Glutamatergic neuron (in vitro differentiated cells): Measurements from ENCODE around the gene EHBP1L1. TPM values are rescaled to one million over a fixed set of nuclear protein-coding genes. Genes with fewer than 3 reads are reported as not detected.

ENCODE experiments used
- DNase-seq: peaks from one replicate; pipeline ENCODE4 v3.0.0; 2022
- H3K27ac Mint-ChIP-seq: one replicate; pipeline ENCODE4 v1.8.0; 2020; ENCODE audit warnings: mild to moderate bottlenecking, mixed read lengths, inconsistent platforms; ENCODE audit not compliant: unreplicated experiment
- H3K27me3 Mint-ChIP-seq: one replicate; pipeline ENCODE4 v1.8.0; 2020; ENCODE audit warnings: mild to moderate bottlenecking, moderate library complexity, mixed read lengths, inconsistent platforms; ENCODE audit not compliant: unreplicated experiment
- H3K36me3 Mint-ChIP-seq: one replicate; pipeline ENCODE4 v1.8.0; 2020; ENCODE audit warnings: mild to moderate bottlenecking, mixed read lengths, inconsistent platforms; ENCODE audit not compliant: unreplicated experiment
- H3K4me1 Mint-ChIP-seq: one replicate; pipeline ENCODE4 v1.8.0; 2020; ENCODE audit warnings: mild to moderate bottlenecking, low read depth, mixed read lengths, inconsistent platforms; ENCODE audit not compliant: unreplicated experiment
- H3K4me3 Mint-ChIP-seq: one replicate; pipeline ENCODE4 v1.8.0; 2020; ENCODE audit warnings: mild to moderate bottlenecking, mixed read lengths, inconsistent platforms; ENCODE audit not compliant: unreplicated experiment
- H3K9me3 Mint-ChIP-seq: one replicate; pipeline ENCODE4 v1.8.0; 2020; ENCODE audit warnings: mild to moderate bottlenecking, moderate library complexity, mixed read lengths, inconsistent platforms; ENCODE audit not compliant: unreplicated experiment
- total RNA-seq: library from RNA; stranded (reverse); fragmentation: NEBNext Ultra II Directional; extraction: Animal tissue kit (Norgen Biotek cat#: 25700); gene quantifications from one replicate; pipeline ENCODE4 v1.2.1, GENCODE V29; 2021; ENCODE audit not compliant: unreplicated experiment
- TF ChIP-seq, protein P1 (sequence below): fragments of 200-600 bp; sonication (generic); IDR thresholded peaks from one replicate; pipeline ENCODE4 v1.5.0; 2021; ENCODE audit not compliant: partially characterized antibody, unreplicated experiment

The EHBP1L1 gene
- total RNA-seq, 1 donor from 2014 or later, result 14.2 TPM

GRCh38 chr11:65599216-65599954 lies 23.5 kb downstream of the EHBP1L1 start:
- H3K4me1 Mint-ChIP-seq, result peaks cover 14% of the 10 kb centered on the region
- no peak overlapping the region for H3K27ac Mint-ChIP-seq
- H3K27me3 Mint-ChIP-seq, result peaks cover 4% of the 10 kb centered on the region
- H3K36me3 Mint-ChIP-seq, result no peaks in the 10 kb centered on the region
- H3K4me3 Mint-ChIP-seq, result no peak overlapping the region
- peaks cover 2% of the 10 kb centered on the region for H3K9me3 Mint-ChIP-seq
- DNase-seq, result no peak
- TF ChIP-seq, protein P1, sequence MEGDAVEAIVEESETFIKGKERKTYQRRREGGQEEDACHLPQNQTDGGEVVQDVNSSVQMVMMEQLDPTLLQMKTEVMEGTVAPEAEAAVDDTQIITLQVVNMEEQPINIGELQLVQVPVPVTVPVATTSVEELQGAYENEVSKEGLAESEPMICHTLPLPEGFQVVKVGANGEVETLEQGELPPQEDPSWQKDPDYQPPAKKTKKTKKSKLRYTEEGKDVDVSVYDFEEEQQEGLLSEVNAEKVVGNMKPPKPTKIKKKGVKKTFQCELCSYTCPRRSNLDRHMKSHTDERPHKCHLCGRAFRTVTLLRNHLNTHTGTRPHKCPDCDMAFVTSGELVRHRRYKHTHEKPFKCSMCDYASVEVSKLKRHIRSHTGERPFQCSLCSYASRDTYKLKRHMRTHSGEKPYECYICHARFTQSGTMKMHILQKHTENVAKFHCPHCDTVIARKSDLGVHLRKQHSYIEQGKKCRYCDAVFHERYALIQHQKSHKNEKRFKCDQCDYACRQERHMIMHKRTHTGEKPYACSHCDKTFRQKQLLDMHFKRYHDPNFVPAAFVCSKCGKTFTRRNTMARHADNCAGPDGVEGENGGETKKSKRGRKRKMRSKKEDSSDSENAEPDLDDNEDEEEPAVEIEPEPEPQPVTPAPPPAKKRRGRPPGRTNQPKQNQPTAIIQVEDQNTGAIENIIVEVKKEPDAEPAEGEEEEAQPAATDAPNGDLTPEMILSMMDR, result no peak

- TF ChIP-seq, protein P1, result no peak
- peaks cover under 1% of the 10 kb centered on the region for H3K9me3 Mint-ChIP-seq
- no peaks in the 10 kb centered on the region for H3K36me3 Mint-ChIP-seq
- peaks cover 16% of the 10 kb centered on the region for H3K4me1 Mint-ChIP-seq
- DNase-seq, result no peak
- no peak overlapping the region for H3K4me3 Mint-ChIP-seq
- H3K27me3 Mint-ChIP-seq, result peaks cover 5% of the 10 kb centered on the region
- no peak overlapping the region for H3K27ac Mint-ChIP-seq
These were observed 24.0 kb downstream of the EHBP1L1 start for GRCh38 chr11:65599955-65600246.

GRCh38 chr11:65604258-65604657 lies 28.4 kb downstream of the EHBP1L1 start:
- TF ChIP-seq, protein P1, result no peak

GRCh38 chr11:65606876-65607613 lies 31.2 kb downstream of the EHBP1L1 start:
- peak; percentile 94 for DNase-seq
- H3K27me3 Mint-ChIP-seq, result peaks cover 8% of the 10 kb centered on the region
- H3K9me3 Mint-ChIP-seq, result peaks cover 4% of the 10 kb centered on the region
- H3K4me3 Mint-ChIP-seq, result peak overlapping the region; percentile 75
- TF ChIP-seq, protein P1, result no peak
- H3K36me3 Mint-ChIP-seq, result no peaks in the 10 kb centered on the region
- no peak overlapping the region for H3K27ac Mint-ChIP-seq
- H3K4me1 Mint-ChIP-seq, result peaks cover 34% of the 10 kb centered on the region

More at GRCh38 chr11:65604258-65604657, 28.4 kb downstream of the EHBP1L1 start:
- H3K9me3 Mint-ChIP-seq, result no peaks in the 10 kb centered on the region
- peak overlapping the region; percentile 62 for H3K4me3 Mint-ChIP-seq
- peak overlapping the region; percentile 88 for H3K27ac Mint-ChIP-seq
- H3K4me1 Mint-ChIP-seq, result peaks cover 25% of the 10 kb centered on the region
- DNase-seq, result peak; percentile 60
- peaks cover 10% of the 10 kb centered on the region for H3K27me3 Mint-ChIP-seq
- H3K36me3 Mint-ChIP-seq, result no peaks in the 10 kb centered on the region
